Tibial nerve (tissue), 4 donors: ENCODE measurements around the gene CDH13. TPM values are rescaled to one million over a fixed set of nuclear protein-coding genes. Genes with fewer than 3 reads are reported as not detected.

Experiments
- DNase-seq, 2 donors: peaks; one replicate each; pipeline ENCODE4 v3.0.0-alpha.2; 2019; ENCODE audit warnings: low spot score in 2 of 2
- H3K27ac ChIP-seq, 4 donors: fragments of 200-600 bp; sonication (generic) in 3 of 4; one replicate each; pipeline ENCODE4 v1.5.1; 2017 to 2019; ENCODE audit warnings: mild to moderate bottlenecking in 1 of 4
- H3K27me3 ChIP-seq, 2 donors: fragments of 200-600 bp; sonication (generic) in 1 of 2; one replicate each; pipeline versions ENCODE4 v1.5.1 to v1.6.0; 2017 to 2019
- H3K36me3 ChIP-seq, 3 donors: fragments of 200-600 bp; sonication (generic); one replicate each; pipeline ENCODE4 v1.5.1; 2018 to 2019
- H3K4me1 ChIP-seq, 4 donors: fragments of 200-600 bp; sonication (generic) in 3 of 4; one replicate each; pipeline ENCODE4 v1.5.1; 2017 to 2019
- H3K4me3 ChIP-seq, 4 donors: fragments of 200-600 bp; sonication (generic) in 3 of 4; one replicate each; pipeline ENCODE4 v1.5.1; 2017 to 2019; ENCODE audit warnings: mild to moderate bottlenecking in 1 of 4, moderate library complexity in 1 of 4
- H3K9me3 ChIP-seq, 4 donors: fragments of 200-600 bp; sonication (generic) in 3 of 4; one replicate each; pipeline ENCODE4 v1.5.1; 2017 to 2019
- CTCF ChIP-seq, 5 experiments: fragments of 200-600 bp in 3 of 5; fragments of 450-650 bp in 2 of 5; sonication (generic) in 3 of 5; IDR thresholded peaks; one replicate each; pipeline ENCODE4 v1.5.1; 2016 to 2019; ENCODE audit warnings: antibody characterized with exemption in 5 of 5, mild to moderate bottlenecking in 3 of 5, moderate library complexity in 2 of 5
- EP300 ChIP-seq, 2 donors: sonication (generic); formaldehyde crosslinking; IDR thresholded peaks; one replicate each; pipeline ENCODE4 v1.6.1; 2017; ENCODE audit warnings: antibody characterized with exemption in 2 of 2, mild to moderate bottlenecking in 1 of 2
- POLR2A ChIP-seq, 2 donors: fragments of 450-650 bp; IDR thresholded peaks; one replicate each; pipeline ENCODE4 v1.6.1; 2017; ENCODE audit warnings: antibody characterized with exemption in 2 of 2, mild to moderate bottlenecking in 2 of 2, moderate library complexity in 2 of 2
- WGBS, 2 donors: methylation state at CpG; one replicate each; pipeline ENCODE4 v1.1.5; 2018; 5-methylcytosine and 5-hydroxymethylcytosine counted together
- total RNA-seq, 4 donors: library from RNA; depleted of rRNA; stranded (reverse); fragments of >200 nt; gene quantifications; one replicate each; pipeline ENCODE4 v1.1.0, GENCODE V29; 2016

Gene CDH13
- total RNA-seq, 4 donors from 2014 or later: 4.1 to 14.4 (median 5.8) TPM

GRCh38 chr16:83198977-83199376 lies 572.2 kb downstream of the CDH13 start:
- Histone ChIP-seq H3K27ac (no peak overlapping the region), H3K36me3 (no peaks in the 10 kb centered on the region), H3K4me3 (no peak overlapping the region), H3K27me3 (no peaks in the 10 kb centered on the region), H3K9me3 (no peaks in the 10 kb centered on the region), H3K4me1 (no peaks in the 10 kb centered on the region)
- TF ChIP-seq CTCF (IDR thresholded peaks at IDR 0.05) (no peak), POLR2A (IDR thresholded peaks at IDR 0.05) (no peak), EP300 (IDR thresholded peaks at IDR 0.05) (no peak)
- WGBS, 2 donors: 62 to 80% methylated on average over 4 of the region's 4 CpGs
- DNase-seq: no peak

- Histone ChIP-seq H3K27ac (no peak overlapping the region), H3K36me3 (no peaks in the 10 kb centered on the region), H3K4me3 (no peak overlapping the region), H3K9me3 (no peaks in the 10 kb centered on the region), H3K27me3 (no peaks in the 10 kb centered on the region), H3K4me1 (no peaks in the 10 kb centered on the region)
- peak in 4 of 5 experiments; percentile 20 to 29 (median 26) for TF ChIP-seq CTCF (IDR thresholded peaks at IDR 0.05)
- TF ChIP-seq EP300 (IDR thresholded peaks at IDR 0.05): no peak
- no peak for DNase-seq
- 67 to 71% methylated on average over 13 of the region's 13 CpGs for WGBS, 2 donors
Observed at GRCh38 chr16:83200005-83200779, 573.4 kb downstream of the CDH13 start.

GRCh38 chr16:83201748-83202147 lies 575.0 kb downstream of the CDH13 start:
- Histone ChIP-seq H3K27me3 (no peaks in the 10 kb centered on the region), H3K4me1 (no peaks in the 10 kb centered on the region), H3K36me3 (no peaks in the 10 kb centered on the region), H3K4me3 (no peak overlapping the region), H3K27ac (no peak overlapping the region), H3K9me3 (no peaks in the 10 kb centered on the region)
- TF ChIP-seq EP300 (IDR thresholded peaks at IDR 0.05) (no peak), POLR2A (IDR thresholded peaks at IDR 0.05) (no peak), CTCF (IDR thresholded peaks at IDR 0.05) (no peak)
- WGBS, 2 donors: 95% methylated on average over 9 of the region's 9 CpGs
- DNase-seq: no peak

GRCh38 chr16:83205896-83206295 lies 579.1 kb downstream of the CDH13 start:
- no peak overlapping the region for H3K27ac ChIP-seq
- no peaks in the 10 kb centered on the region for H3K9me3 ChIP-seq
- H3K4me3 ChIP-seq: no peak overlapping the region
- no peaks in the 10 kb centered on the region for H3K4me1 ChIP-seq
- H3K36me3 ChIP-seq: no peaks in the 10 kb centered on the region
- TF ChIP-seq CTCF (IDR thresholded peaks at IDR 0.05): no peak
- TF ChIP-seq POLR2A (IDR thresholded peaks at IDR 0.05): no peak
- no peak for TF ChIP-seq EP300 (IDR thresholded peaks at IDR 0.05)
- no peaks in the 10 kb centered on the region for H3K27me3 ChIP-seq
- WGBS, 2 donors: 76% methylated on average over 6 of the region's 6 CpGs
- DNase-seq: no peak

- no peaks in the 10 kb centered on the region for H3K4me1 ChIP-seq
- no peaks in the 10 kb centered on the region for H3K27me3 ChIP-seq
- H3K9me3 ChIP-seq: no peaks in the 10 kb centered on the region
- no peak overlapping the region for H3K27ac ChIP-seq
- H3K4me3 ChIP-seq: no peak overlapping the region
- TF ChIP-seq EP300 (IDR thresholded peaks at IDR 0.05) (no peak), POLR2A (IDR thresholded peaks at IDR 0.05) (no peak), CTCF (IDR thresholded peaks at IDR 0.05) (no peak)
- WGBS, 2 donors: 81 to 84% methylated on average over 5 of the region's 5 CpGs
- no peak for DNase-seq
- H3K36me3 ChIP-seq: no peaks in the 10 kb centered on the region
Observed at GRCh38 chr16:83206426-83206825, 579.7 kb downstream of the CDH13 start.
